OCI-LY1 (cell line): ENCODE results near the gene CISH.

Experiments
- CTCF ChIP-seq: fragments of 200-600 bp; sonication (generic), shearing (Covaris generic); IDR thresholded peaks from 2 replicates; pipeline ENCODE4 v1.5.1; 2017; ENCODE audit warnings: mild to moderate bottlenecking, antibody characterized with exemption, low read length, moderate library complexity, mixed read lengths
- EZH2 ChIP-seq: fragments of 200-600 bp; sonication (generic), shearing (Covaris generic); IDR thresholded peaks from 2 replicates; pipeline ENCODE4 v1.8.0; 2017; ENCODE audit warnings: borderline replicate concordance, mixed run types, mild to moderate bottlenecking, antibody characterized with exemption, low read length, moderate library complexity, mixed read lengths

- TF ChIP-seq CTCF (no peak), EZH2 (no peak)
Measured at GRCh38 chr3:50591196-50591741, 20.3 kb downstream of the CISH start.
